Lower lobe of right lung (tissue), 2 donors: ENCODE results near the gene ZNF608. TPM values are rescaled to one million over a fixed set of nuclear protein-coding genes. Genes with fewer than 3 reads are reported as not detected.
A peak's percentile ranks its signal among the peaks of the same experiment; 100 is the strongest.

Experiments
- ATAC-seq, 2 donors: fragments of 200-7000 bp; cut with Tn5 transposase; one replicate each; pipeline ENCODE4 v1.9.1; 2020 to 2022; ENCODE audit warnings: mild to moderate bottlenecking in 2 of 2, moderate library complexity in 2 of 2
- DNase-seq: peaks from one replicate; pipeline ENCODE4 v3.0.0-alpha.2; 2020
- H3K27ac ChIP-seq: fragments of 200-600 bp; one replicate; pipeline ENCODE4 v1.8.0; 2022
- H3K27me3 ChIP-seq: fragments of 200-600 bp; one replicate; pipeline ENCODE4 v1.8.0; 2022; ENCODE audit warnings: low read depth
- H3K36me3 ChIP-seq: fragments of 200-600 bp; one replicate; pipeline ENCODE4 v1.8.0; 2022; ENCODE audit warnings: mild to moderate bottlenecking
- H3K4me1 ChIP-seq: fragments of 200-600 bp; one replicate; pipeline ENCODE4 v1.8.0; 2022
- H3K4me3 ChIP-seq: fragments of 200-600 bp; one replicate; pipeline ENCODE4 v1.8.0; 2022; ENCODE audit warnings: mild to moderate bottlenecking
- H3K9me3 ChIP-seq: fragments of 200-600 bp; one replicate; pipeline ENCODE4 v1.8.0; 2022
- CTCF ChIP-seq: fragments of 200-600 bp; IDR thresholded peaks from one replicate; pipeline ENCODE4 v1.8.0; 2022; ENCODE audit warnings: antibody characterized with exemption, mild to moderate bottlenecking
- intact Hi-C: fragments of 100-400 bp; cut with DNase I; formaldehyde crosslinking; loops from one replicate; pipeline ENCODE4 v1.11.0; 2022
- total RNA-seq: library from RNA; stranded (reverse); fragmentation: NEBNext Ultra II Directional; extraction: Animal tissue kit (Norgen Biotek cat#: 25700); gene quantifications from one replicate; pipeline ENCODE4 v1.2.1, GENCODE V29; 2021
- donor health status: DM: no; HTN: yes; CAD: no; lungs with severe emphysema.

ZNF608 gene
- total RNA-seq, 1 donor from 2014 or later: 27.9 TPM

- Histone ChIP-seq H3K4me1 (peaks cover 42% of the 10 kb centered on the region), H3K9me3 (no peaks in the 10 kb centered on the region), H3K27me3 (no peaks in the 10 kb centered on the region), H3K27ac (peak overlapping the region; percentile 91), H3K4me3 (peak overlapping the region; percentile 73), H3K36me3 (no peaks in the 10 kb centered on the region)
- intact Hi-C loops: loop anchor here (10.0 kb wide), 1 partner anchor 88 kb away; no protein-coding TSS in a partner anchor
- DNase-seq: no peak
- no peak for ATAC-seq
- TF ChIP-seq CTCF: no peak
Measured at GRCh38 chr5:124742521-124742920, 3.9 kb downstream of the ZNF608 start.

- Histone ChIP-seq H3K36me3 (no peaks in the 10 kb centered on the region), H3K27me3 (no peaks in the 10 kb centered on the region), H3K27ac (peak overlapping the region; percentile 91), H3K4me1 (peaks cover 49% of the 10 kb centered on the region), H3K4me3 (peak overlapping the region; percentile 73), H3K9me3 (no peaks in the 10 kb centered on the region)
- peak; percentile 70 to 75 for ATAC-seq
- intact Hi-C loops: loop anchor here (10.0 kb wide), 1 partner anchor 87 kb away; no protein-coding TSS in a partner anchor
- no peak for TF ChIP-seq CTCF
- no peak for DNase-seq
Measured at GRCh38 chr5:124741711-124742496, 4.5 kb downstream of the ZNF608 start.

- Histone ChIP-seq H3K9me3 (no peaks in the 10 kb centered on the region), H3K27ac (peak overlapping the region; percentile 91), H3K36me3 (no peaks in the 10 kb centered on the region), H3K27me3 (no peaks in the 10 kb centered on the region), H3K4me3 (no peak overlapping the region), H3K4me1 (peaks cover 57% of the 10 kb centered on the region)
- TF ChIP-seq CTCF: no peak
- intact Hi-C loops: loop anchor here (10.0 kb wide), 1 partner anchor 86 kb away; no protein-coding TSS in a partner anchor
- DNase-seq (no peak), ATAC-seq (no peak)
Measured at GRCh38 chr5:124740991-124741583, 5.4 kb downstream of the ZNF608 start.

- Histone ChIP-seq H3K27ac (peak overlapping the region; percentile 53), H3K36me3 (no peaks in the 10 kb centered on the region), H3K9me3 (no peaks in the 10 kb centered on the region), H3K27me3 (no peaks in the 10 kb centered on the region), H3K4me1 (peaks cover 59% of the 10 kb centered on the region), H3K4me3 (no peak overlapping the region)
- TF ChIP-seq CTCF: no peak
- ATAC-seq: no peak
- DNase-seq: no peak
- intact Hi-C loops: loop anchor here (10.0 kb wide), 1 partner anchor 85 kb away; no protein-coding TSS in a partner anchor
Measured at GRCh38 chr5:124740071-124740470, 6.4 kb downstream of the ZNF608 start.

GRCh38 chr5:124739634-124740025 is 6.8 kb downstream of the ZNF608 start:
- H3K4me1 ChIP-seq: peaks cover 61% of the 10 kb centered on the region
- DNase-seq (no peak), ATAC-seq (no peak)
- intact Hi-C loops: loop anchor here (10.0 kb wide), 1 partner anchor 85 kb away; no protein-coding TSS in a partner anchor
- TF ChIP-seq CTCF: no peak
- no peaks in the 10 kb centered on the region for H3K9me3 ChIP-seq
- no peak overlapping the region for H3K4me3 ChIP-seq
- H3K27ac ChIP-seq: peak overlapping the region; percentile 53
- H3K36me3 ChIP-seq: no peaks in the 10 kb centered on the region
- H3K27me3 ChIP-seq: no peaks in the 10 kb centered on the region
